HepG2 (cell line): ENCODE results near the gene OR1F1. TPM values are rescaled to one million over a fixed set of nuclear protein-coding genes. Genes with fewer than 3 reads are reported as not detected.

ENCODE experiments used
- ATAC-seq: fragments of 200-7000 bp; cut with Tn5 transposase; 3 replicates; pipeline ENCODE4 v1.9.1; 2020; ENCODE audit warnings: mild to moderate bottlenecking, moderate library complexity
- BruUV-seq: library from RNA; stranded (reverse); fragments of 400-500 nt; replicated peaks from 2 replicates; lab custom pipeline; 2021; lab: Mats Ljungman, UMichigan
- CTCF ChIA-PET: fragments of 300-600 bp; formaldehyde crosslinking; extraction: SDS; loops from one replicate; lab custom pipeline; 2021; ENCODE audit warnings: low total read pairs, inconsistent platforms, low intra/inter-chr PET ratio; lab: Yijun Ruan, JAX
- POLR2A ChIA-PET: fragments of 350-600 bp; sonication (Branson Sonifier 250); formaldehyde crosslinking; loops from one replicate; lab custom pipeline; 2020; ENCODE audit warnings: antibody characterized with exemption, inconsistent platforms; lab: Yijun Ruan, JAX
- DNase-seq: peaks from one replicate; pipeline ENCODE4 v3.0.0-alpha.2; 2015; ENCODE audit warnings: low spot score
- FAIRE-seq: peaks from 3 replicates; lab custom pipeline; 2011; peaks lifted over from hg19 to GRCh38; lab: Jason Lieb, UNC
- H2AFZ ChIP-seq: one replicate; pipeline ENCODE4 v1.6.1; 2011; ENCODE audit warnings: low read length, inconsistent platforms
- H3K27ac ChIP-seq: fragments of 300-600 bp; 3 replicates; pipeline ENCODE4 v1.8.0; 2011; ENCODE audit warnings: mixed run types, mild to moderate bottlenecking, mixed read lengths, low read length, inconsistent platforms; ENCODE audit not compliant: insufficient read depth; ENCODE audit errors: extremely low read length
- H3K27me3 ChIP-seq, 2 experiments: fragments of 200-600 bp in 1 of 2; 2 replicates in 1 of 2; 3 replicates in 1 of 2; pipeline versions ENCODE4 v1.6.0 to v1.8.0; 2011; ENCODE audit warnings: low read length in 2 of 2, mild to moderate bottlenecking in 2 of 2, moderate library complexity in 2 of 2, inconsistent platforms in 1 of 2; ENCODE audit not compliant: insufficient read depth in 2 of 2, control insufficient read depth in 1 of 2
- H3K36me3 ChIP-seq, 2 experiments: fragments of 200-600 bp in 1 of 2; replicated peaks in 1 of 2; 2 replicates in 1 of 2; 3 replicates in 1 of 2; pipeline versions ENCODE4 v1.5.1 to v1.8.0; 2011; ENCODE audit warnings: low read length in 2 of 2, inconsistent platforms in 1 of 2; ENCODE audit not compliant: insufficient read depth in 2 of 2, control insufficient read depth in 1 of 2
- H3K4me1 ChIP-seq: 2 replicates; pipeline ENCODE4 v1.5.1; 2012; ENCODE audit warnings: low read length, inconsistent platforms; ENCODE audit not compliant: insufficient read depth
- H3K4me2 ChIP-seq: 2 replicates; pipeline ENCODE4 v1.6.0; 2011; ENCODE audit warnings: low read depth, low read length, inconsistent platforms
- H3K4me3 ChIP-seq, 3 experiments: fragments of 200-600 bp in 1 of 3; sonication (generic), shearing (Covaris generic) in 1 of 3; replicated peaks in 1 of 3; 2 replicates each; pipeline ENCODE4 v1.5.1; 2011 to 2016; ENCODE audit warnings: low read length in 3 of 3, inconsistent platforms in 2 of 3, low read depth in 2 of 3, mild to moderate bottlenecking in 2 of 3, control low read depth in 1 of 3, mixed read lengths in 1 of 3; ENCODE audit not compliant: insufficient read depth in 1 of 3
- H3K79me2 ChIP-seq: one replicate; pipeline ENCODE4 v1.6.1; 2011; ENCODE audit warnings: low read length, inconsistent platforms; ENCODE audit not compliant: insufficient read depth
- H3K9ac ChIP-seq: 2 replicates; pipeline ENCODE4 v1.6.0; 2011; ENCODE audit warnings: mild to moderate bottlenecking, low read depth, low read length, inconsistent platforms; ENCODE audit not compliant: insufficient read depth
- H3K9me3 ChIP-seq: 2 replicates; pipeline ENCODE4 v1.5.1; 2012; ENCODE audit warnings: mild to moderate bottlenecking, low read length
- H4K20me1 ChIP-seq: 2 replicates; pipeline ENCODE4 v1.6.0; 2011; ENCODE audit warnings: inconsistent platforms, mild to moderate bottlenecking, low read length, moderate library complexity; ENCODE audit not compliant: insufficient read depth
- ARID2 ChIP-seq: sonication (generic); formaldehyde crosslinking; IDR thresholded peaks from 2 replicates; pipeline ENCODE4 v1.8.1; 2022; ENCODE audit warnings: mild to moderate bottlenecking, missing genetic modification reagents, borderline replicate concordance
- BCL6 ChIP-seq: IDR thresholded peaks from 2 replicates; pipeline ENCODE4 v1.6.1; 2016; ENCODE audit warnings: missing genetic modification reagents, missing compliant biosample characterization
- CEBPG ChIP-seq: IDR thresholded peaks from 2 replicates; pipeline ENCODE4 v1.6.1; 2016
- FOXC1 ChIP-seq: sonication (generic); formaldehyde crosslinking; IDR thresholded peaks from 2 replicates; pipeline ENCODE4 v1.8.0; 2022; ENCODE audit warnings: mild to moderate bottlenecking, missing genetic modification reagents, borderline replicate concordance
- HMGXB3 ChIP-seq: sonication (generic); formaldehyde crosslinking; IDR thresholded peaks from 2 replicates; pipeline ENCODE4 v1.4.0; 2020; ENCODE audit warnings: missing genetic modification reagents, borderline replicate concordance
- NR0B2 ChIP-seq: sonication (generic); formaldehyde crosslinking; IDR thresholded peaks from 2 replicates; pipeline ENCODE4 v1.4.0; 2020; ENCODE audit warnings: mild to moderate bottlenecking, missing genetic modification reagents
- NR1H2 ChIP-seq: sonication (generic); formaldehyde crosslinking; IDR thresholded peaks from 2 replicates; pipeline ENCODE4 v1.8.1; 2022; ENCODE audit warnings: low read depth, missing genetic modification reagents, borderline replicate concordance
- POLR2AphosphoS5 ChIP-seq: IDR thresholded peaks from 2 replicates; pipeline ENCODE4 v1.6.1; 2012; ENCODE audit warnings: low read depth, low read length
- SOX13 ChIP-seq, 3 experiments: fragments of 450-650 bp in 1 of 3; sonication (generic) in 1 of 3; formaldehyde crosslinking in 1 of 3; IDR thresholded peaks in 2 of 3; conservative IDR thresholded peaks in 1 of 3; 2 replicates each; pipeline versions ENCODE4 v1.5.0 to v1.6.1; 2016 to 2020; ENCODE audit warnings: antibody characterized with exemption in 1 of 3, mild to moderate bottlenecking in 1 of 3, missing compliant biosample characterization in 1 of 3, missing genetic modification reagents in 1 of 3, moderate library complexity in 1 of 3
- TCF7L2 ChIP-seq: IDR thresholded peaks from 2 replicates; pipeline ENCODE4 v1.6.1; 2011; ENCODE audit warnings: mild to moderate bottlenecking, low read depth, low read length, moderate library complexity
- ZBTB34 ChIP-seq: sonication (generic); formaldehyde crosslinking; IDR thresholded peaks from 2 replicates; pipeline ENCODE4 v1.8.0; 2022; ENCODE audit warnings: mild to moderate bottlenecking, missing genetic modification reagents
- ZBTB43 ChIP-seq: sonication (generic); formaldehyde crosslinking; conservative IDR thresholded peaks from 2 replicates; pipeline ENCODE4 v1.4.0; 2020; ENCODE audit warnings: missing genetic modification reagents
- ZNF564 ChIP-seq: sonication (generic); formaldehyde crosslinking; IDR thresholded peaks from 2 replicates; pipeline ENCODE4 v1.8.1; 2023; ENCODE audit warnings: mild to moderate bottlenecking, missing genetic modification reagents
- ZNF800 ChIP-seq: sonication (generic); formaldehyde crosslinking; IDR thresholded peaks from 2 replicates; pipeline ENCODE4 v1.4.0; 2020; ENCODE audit warnings: missing genetic modification reagents
- ZZZ3 ChIP-seq: sonication (generic); formaldehyde crosslinking; IDR thresholded peaks from 2 replicates; pipeline ENCODE4 v1.4.0; 2020; ENCODE audit warnings: missing genetic modification reagents, mild to moderate bottlenecking, borderline replicate concordance
- WGBS: methylation state at CpG from one replicate; pipeline ENCODE4 v1.1.6; 2017; ENCODE audit warnings: low lambda C conversion rate; 5-methylcytosine and 5-hydroxymethylcytosine counted together
- in situ Hi-C: cut with HindIII; loops from 2 replicates; pipeline ENCODE4 v1.10.0; 2017; ENCODE audit warnings: low pct_unique_long_range_greater_than_20kb; ENCODE audit not compliant: extremely low pct_ligation_motif_present
- intact Hi-C: fragments of 100-400 bp; cut with micrococcal nuclease; formaldehyde crosslinking; loops from one replicate; pipeline ENCODE4 v1.10.0; 2022; ENCODE audit not compliant: unreplicated experiment
- polyA plus RNA-seq, 8 experiments: library from polyadenylated mRNA; depleted of rRNA in 3 of 8; stranded (reverse) in 7 of 8; unstranded in 1 of 8; fragments of >200 nt; fragmentation: Illumina TruSeq in 4 of 8; extraction: Trizol in 4 of 8; gene quantifications; 2 replicates each; pipeline versions ENCODE4 v1.2.1 to v1.2.3, GENCODE V29; 2011 to 2016; ENCODE audit warnings: low read depth in 4 of 8, missing spikeins in 1 of 8, mixed read lengths in 1 of 8; ENCODE audit not compliant: insufficient read depth in 1 of 8
- total RNA-seq, 5 experiments: library from RNA; depleted of rRNA; stranded (reverse); fragments of >200 nt; fragmentation: Illumina TruSeq; extraction: Trizol; gene quantifications; 2 replicates each; pipeline ENCODE4 v1.2.3, GENCODE V29; 2016; ENCODE audit warnings: low read depth in 1 of 5

The OR1F1 gene
- total and polyA plus RNA-seq, 2 of the 13 experiments (the other 11 are each of a cell fraction or from before 2014, with no cell fraction given) = 0.90 TPM; not detected in 1

- BruUV-seq = no TSS peak
- no peak overlapping the region for H2AFZ ChIP-seq
- H3K27me3 ChIP-seq = peaks cover 0 to 8% of the 10 kb centered on the region in 2 experiments; a peak in 1 of 5 replicates
- no peak overlapping the region for H3K9ac ChIP-seq
- no peaks in the 10 kb centered on the region for H3K9me3 ChIP-seq
- no peak for FAIRE-seq
- ChIA-PET CTCF (no interaction called here), POLR2A (no interaction called here)
- no peaks in the 10 kb centered on the region for H3K36me3 ChIP-seq
- no peaks in the 10 kb centered on the region for H4K20me1 ChIP-seq
- intact Hi-C loops (no loop called here), in situ Hi-C loops (no loop called here)
- ATAC-seq = no peak
- 93% methylated on average over 22 of the region's 22 CpGs for WGBS
- no peak overlapping the region for H3K4me3 ChIP-seq
- H3K4me1 ChIP-seq = peaks cover 40% of the 10 kb centered on the region
- H3K79me2 ChIP-seq = no peaks in the 10 kb centered on the region
- no peak for DNase-seq
- H3K4me2 ChIP-seq = no peak overlapping the region
- H3K27ac ChIP-seq = no peak overlapping the region
- TF ChIP-seq HMGXB3 (CRISPR knock-in tag) (no peak), ZBTB34 (CRISPR knock-in tag) (no peak), ZBTB43 (CRISPR knock-in tag) (no peak), ARID2 (CRISPR knock-in tag) (no peak), CEBPG (CRISPR knock-in tag) (no peak), ZNF564 (CRISPR knock-in tag) (no peak), FOXC1 (CRISPR knock-in tag) (no peak), ZZZ3 (CRISPR knock-in tag) (no peak), NR1H2 (no peak), POLR2AphosphoS5 (no peak), TCF7L2 (no peak), ZNF800 (no peak), SOX13 (IDR thresholded peaks at IDR 0.05) (no peak), SOX13 (CRISPR knock-in tag; conservative IDR thresholded peaks at IDR 0.05 in 1 of 2, IDR thresholded peaks at IDR 0.05 in 1 of 2) (no peak), NR0B2 (CRISPR knock-in tag) (no peak), BCL6 (CRISPR knock-in tag) (no peak)
Observed at GRCh38 chr16:3142327-3142726, 45.7 kb upstream of the OR1F1 start.
